HT-29 (cell line): Measurements from ENCODE around the gene PKD1. TPM values are rescaled to one million over a fixed set of nuclear protein-coding genes. Genes with fewer than 3 reads are reported as not detected.

Source experiments
- DNase-seq: peaks from one replicate; pipeline ENCODE4 v3.0.0-alpha.2; 2015; ENCODE audit warnings: low spot score
- total RNA-seq: library from RNA; depleted of rRNA; stranded (reverse); fragments of >200 nt; shearing (Covaris generic); gene quantifications from 2 replicates; pipeline ENCODE4 v1.2.3, GENCODE V29; 2014

PKD1 gene
- total RNA-seq, 1 experiment from 2014 or later: 74.7 TPM

- DNase-seq: no peak
These were observed 35.1 kb upstream of the PKD1 start for GRCh38 chr16:2170587-2171435.

DNA sequence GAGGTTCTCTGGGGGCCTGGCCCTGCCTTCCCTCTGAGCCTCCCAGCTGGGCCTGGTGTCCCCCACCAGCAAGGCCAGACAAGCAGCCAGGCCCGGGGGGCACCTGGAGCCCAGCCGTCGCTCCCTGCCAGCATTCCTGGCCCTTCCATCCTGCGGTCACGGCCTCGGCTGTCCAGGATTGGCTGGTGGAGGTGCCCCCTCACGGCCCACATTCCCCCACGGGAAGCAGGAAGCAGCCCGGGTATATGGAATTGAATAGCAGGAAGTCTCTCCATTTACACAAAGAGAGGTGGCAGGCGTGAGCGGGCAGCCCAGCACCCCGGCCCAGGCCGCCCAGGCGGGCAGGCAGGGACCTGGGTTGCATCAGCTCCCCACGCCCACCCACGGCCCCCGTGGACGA lies 34.4 kb upstream of the PKD1 start:
- DNase-seq: no peak

- no peak for DNase-seq
These were observed 31.5 kb upstream of the PKD1 start for GRCh38 chr16:2167068-2167638.

- no peak for DNase-seq
These were observed 30.8 kb upstream of the PKD1 start for GRCh38 chr16:2166263-2167067.

GRCh38 chr16:2165861-2166260 lies 30.2 kb upstream of the PKD1 start:
- DNase-seq: no peak

DNA sequence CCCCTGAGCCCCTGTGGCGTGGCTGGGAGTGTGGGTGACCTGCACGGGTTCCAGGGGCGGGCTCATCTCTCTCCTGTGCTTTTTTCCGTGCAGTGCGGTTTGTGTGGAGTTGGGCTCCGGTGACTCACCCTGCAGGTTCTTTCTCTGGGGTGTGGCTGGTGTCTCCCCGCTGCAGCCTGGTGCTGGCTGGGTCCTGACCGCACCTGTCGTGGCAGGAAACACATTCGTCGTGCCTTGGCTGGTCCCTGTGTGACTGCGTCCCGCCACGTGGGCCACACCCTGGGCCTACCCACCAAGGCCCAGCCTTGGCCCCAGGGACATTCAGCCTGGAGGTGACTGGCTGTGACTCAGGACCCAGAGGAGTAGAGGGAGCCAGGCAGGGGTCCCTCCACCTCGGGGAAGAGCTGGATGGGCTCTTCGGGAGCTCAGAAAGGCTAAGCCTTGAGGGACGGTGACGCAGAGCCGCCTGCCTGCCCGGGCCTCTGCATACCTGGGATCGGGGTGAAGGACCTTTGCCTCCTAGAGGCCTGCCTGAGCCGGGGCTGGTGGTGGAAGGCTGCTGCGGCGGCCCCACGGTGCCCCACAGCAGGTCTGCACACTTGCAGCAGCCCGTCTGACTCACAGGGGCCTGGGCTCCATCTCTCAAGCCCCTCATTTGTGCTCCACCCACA lies 27.6 kb upstream of the PKD1 start:
- DNase-seq: peak; percentile 81

DNA sequence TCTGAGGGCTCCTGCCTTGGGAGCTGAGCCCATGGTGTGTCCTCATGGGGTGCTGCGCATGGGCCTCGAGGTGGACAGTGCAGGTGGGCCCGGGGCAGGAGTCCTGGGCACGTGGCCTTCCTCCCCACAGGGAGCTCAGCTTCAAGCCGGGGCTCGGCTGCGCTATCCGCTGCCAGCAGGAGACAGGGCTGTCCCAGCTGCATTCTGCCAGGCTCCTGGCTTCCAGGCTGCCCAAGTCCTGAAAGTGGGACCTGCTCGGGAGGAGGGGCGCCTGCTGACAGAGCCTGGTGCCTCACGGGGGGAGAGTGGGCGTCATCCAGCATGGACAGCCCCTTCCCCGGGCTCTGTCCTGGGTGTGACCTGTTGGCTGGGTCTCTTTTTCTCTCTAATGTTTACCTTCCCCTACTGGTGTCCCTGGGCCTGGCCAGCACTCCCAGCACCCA lies 27.0 kb upstream of the PKD1 start:
- DNase-seq: peak; percentile 43

- no peak for DNase-seq
These were observed 26.2 kb upstream of the PKD1 start for GRCh38 chr16:2161911-2162310.

GRCh38 chr16:2160915-2161551 lies 25.3 kb upstream of the PKD1 start:
- no peak for DNase-seq

GRCh38 chr16:2159175-2159838 lies 23.6 kb upstream of the PKD1 start:
- DNase-seq: peak; percentile 74

DNA sequence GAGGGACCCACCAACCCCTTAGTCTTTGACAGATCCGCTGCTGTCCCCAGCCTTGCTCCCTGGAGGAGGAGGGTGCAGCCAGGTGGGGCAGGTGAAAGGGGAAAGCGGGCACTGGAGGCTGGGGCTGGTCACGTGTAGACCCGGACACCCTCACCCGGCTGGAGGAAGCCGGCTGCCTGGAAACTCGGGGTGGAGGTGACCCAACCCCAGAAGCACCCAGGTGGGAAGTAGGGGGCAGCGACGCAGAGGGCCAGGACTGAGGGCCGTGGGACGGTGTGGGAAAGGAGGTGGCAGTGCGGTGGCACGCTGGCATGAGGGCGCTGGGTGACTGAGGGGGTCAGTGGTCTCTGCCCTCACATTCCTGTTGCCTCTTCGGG lies 22.6 kb upstream of the PKD1 start:
- peak; percentile 30 for DNase-seq

- peak; percentile 69 for DNase-seq
These were observed 22.0 kb upstream of the PKD1 start for GRCh38 chr16:2157480-2158261.

- DNase-seq: no peak
These were observed 21.1 kb upstream of the PKD1 start for GRCh38 chr16:2156849-2157224.

GRCh38 chr16:2155977-2156848 lies 20.5 kb upstream of the PKD1 start:
- DNase-seq: peak; percentile 52

- peak; percentile 99 for DNase-seq
These were observed 19.6 kb upstream of the PKD1 start, which contains the start of gene TRAF7 for GRCh38 chr16:2155091-2155950. Gene TRAF7, plus strand, starts transcription at chr16:2155782. Its CDS starts 8,139 bp downstream, at chr16:2163921.

DNA sequence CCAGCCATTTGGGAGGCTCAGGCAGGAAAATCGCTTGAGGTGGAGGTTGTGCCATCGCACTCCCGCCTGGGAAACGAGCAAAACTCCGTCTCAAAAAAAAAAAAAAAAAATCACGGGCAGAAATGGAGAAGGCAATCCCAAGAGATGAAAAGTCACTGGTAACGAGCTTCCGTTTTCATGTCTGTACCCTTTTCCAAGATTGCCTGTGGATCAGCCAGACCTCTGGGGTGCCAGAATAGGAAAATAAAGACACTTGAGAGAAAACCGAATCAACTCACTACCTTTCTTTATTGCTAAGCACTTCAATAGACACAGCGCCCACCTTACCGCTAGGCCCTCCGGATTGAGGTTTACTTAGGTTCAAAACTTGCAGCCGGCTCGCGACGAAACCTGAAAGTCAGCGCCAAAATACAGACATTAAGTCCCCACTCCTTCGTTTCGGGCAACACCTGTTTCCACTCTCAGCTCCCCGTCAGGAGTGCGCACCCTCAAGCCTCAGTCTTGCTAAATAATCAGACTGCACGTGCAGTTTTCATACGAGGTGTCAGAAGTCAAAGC lies 18.9 kb upstream of the PKD1 start:
- no peak for DNase-seq

DNA sequence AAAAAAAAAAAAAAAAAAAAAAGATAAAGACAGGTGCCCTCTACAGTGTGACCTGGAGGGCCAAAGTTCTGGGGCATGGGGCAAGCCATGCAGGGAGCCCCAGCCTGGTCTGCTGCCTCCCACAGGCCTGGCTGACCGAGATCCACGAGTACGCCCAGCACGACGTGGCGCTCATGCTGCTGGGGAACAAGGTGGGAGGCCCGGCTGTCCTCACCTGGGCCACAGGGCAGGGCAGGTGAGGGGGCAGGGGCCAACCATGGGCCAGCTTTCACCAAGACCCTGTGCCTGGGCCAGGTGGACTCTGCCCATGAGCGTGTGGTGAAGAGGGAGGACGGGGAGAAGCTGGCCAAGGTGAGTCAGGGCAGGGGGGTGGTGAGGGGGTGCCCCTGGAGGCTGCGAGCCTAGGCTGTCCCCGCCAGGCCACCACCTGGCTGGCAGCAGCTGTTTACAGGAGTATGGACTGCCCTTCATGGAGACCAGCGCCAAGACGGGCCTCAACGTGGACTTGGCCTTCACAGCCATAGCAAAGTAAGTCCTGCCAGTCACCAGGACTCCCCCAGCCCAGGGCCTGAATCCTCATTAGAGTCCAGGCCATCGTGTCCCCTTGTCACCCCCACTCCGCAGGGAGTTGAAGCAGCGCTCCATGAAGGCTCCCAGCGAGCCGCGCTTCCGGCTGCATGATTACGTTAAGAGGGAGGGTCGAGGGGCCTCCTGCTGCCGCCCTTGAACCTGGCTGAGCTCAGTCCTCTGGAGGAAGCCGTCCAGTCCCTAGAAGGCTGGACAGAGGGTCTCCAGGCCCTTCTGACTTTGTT lies 17.2 kb upstream of the PKD1 start:
- DNase-seq: peak; percentile 55
